Stimulated activated CD4-positive, alpha-beta T cell treated with anti-CD3 and anti-CD28 coated beads, Interleukin-1b, Interleukin-23, amount 100 ng/mL, for 48 hours (primary cell): ENCODE data around the gene HCCS.
"Not testable (repeated sequence)": the region's sequence is repeated elsewhere in the genome, so short reads cannot be mapped to it uniquely, and the experiment has no call there.

Source experiments
- DNase-seq: peaks from one replicate; pipeline ENCODE4 v3.0.0-alpha.2; 2020

Gene HCCS

GRCh38 chrX:11111037-11111851 lies at the start of gene HCCS:
HCCS (plus strand) TSS chrX:11111332; CDS start chrX:11112061, 729 bp downstream.
- peak; percentile 85 for DNase-seq

- DNase-seq = no peak
Observed at GRCh38 chrX:11064276-11064675, 46.9 kb upstream of the HCCS start.

GRCh38 chrX:11064851-11065600 lies 46.1 kb upstream of the HCCS start:
- DNase-seq = no peak

GRCh38 chrX:11066812-11067211 lies 44.3 kb upstream of the HCCS start:
- DNase-seq = no peak

- DNase-seq = no peak
Observed at GRCh38 chrX:11073381-11073780, 37.8 kb upstream of the HCCS start.

- DNase-seq = no peak
Observed at GRCh38 chrX:11080741-11081305, 30.3 kb upstream of the HCCS start.

GRCh38 chrX:11081511-11081910 lies 29.6 kb upstream of the HCCS start:
- DNase-seq = no peak

GRCh38 chrX:11085305-11085704 lies 25.8 kb upstream of the HCCS start:
- no peak for DNase-seq

- no peak for DNase-seq
Observed at GRCh38 chrX:11089802-11090201, 21.3 kb upstream of the HCCS start.

- DNase-seq = no peak
Observed at GRCh38 chrX:11097933-11098332, 13.2 kb upstream of the HCCS start.

- no peak for DNase-seq
Observed at GRCh38 chrX:11099465-11099864, 11.7 kb upstream of the HCCS start.

- DNase-seq = no peak
Observed at GRCh38 chrX:11100281-11101035, 10.7 kb upstream of the HCCS start.

GRCh38 chrX:11103006-11103405 lies 8.1 kb upstream of the HCCS start:
- no peak for DNase-seq

GRCh38 chrX:11103751-11104150 lies 7.4 kb upstream of the HCCS start:
- no peak for DNase-seq

- no peak for DNase-seq
Observed at GRCh38 chrX:11105080-11105479, 6.1 kb upstream of the HCCS start.

- no peak for DNase-seq
Observed at GRCh38 chrX:11108253-11108941, 2.7 kb upstream of the HCCS start.

- DNase-seq = no peak
Observed at GRCh38 chrX:11109968-11110367, 1.2 kb upstream of the HCCS start.

- DNase-seq = no peak
Observed at GRCh38 chrX:11111947-11112346, 815 bp downstream of the HCCS start.

- DNase-seq = no peak
Observed at GRCh38 chrX:11113731-11114130, 2.6 kb downstream of the HCCS start.

- no peak for DNase-seq
Observed at GRCh38 chrX:11117745-11118144, 6.6 kb downstream of the HCCS start.

GRCh38 chrX:11119313-11119943 lies 8.3 kb downstream of the HCCS start:
- no peak for DNase-seq

- not testable (repeated sequence) for DNase-seq
Observed at GRCh38 chrX:11123087-11123486, 12.0 kb downstream of the HCCS start.
